Motor neuron (in vitro differentiated cells): Measurements from ENCODE around the gene TRPM7. TPM values are rescaled to one million over a fixed set of nuclear protein-coding genes. Genes with fewer than 3 reads are reported as not detected.

Experiments
- ATAC-seq, 8 experiments: fragments of 200-7000 bp; cut with Tn5 transposase; replicated peaks in 6 of 8; 2 replicates each; pipeline ENCODE4 v1.8.0; 2021; ENCODE audit warnings: mild to moderate bottlenecking in 8 of 8, moderate library complexity in 8 of 8
- H3K27ac ChIP-seq, 2 donors: fragments of 250-450 bp; sonication (Bioruptor Pico); 2 replicates each; pipeline ENCODE4 v1.9.0; 2021; ENCODE audit warnings: antibody characterized with exemption in 2 of 2, mild to moderate bottlenecking in 2 of 2, moderate library complexity in 1 of 2
- H3K4me1 ChIP-seq, 2 donors: fragments of 250-450 bp; sonication (Bioruptor Pico); replicated peaks in 1 of 2; 2 replicates each; pipeline ENCODE4 v1.6.1; 2021; ENCODE audit warnings: antibody characterized with exemption in 2 of 2, mild to moderate bottlenecking in 2 of 2, moderate library complexity in 1 of 2
- H3K4me3 ChIP-seq, 5 donors: fragments of 250-450 bp; sonication (Bioruptor Pico); 2 replicates each; pipeline ENCODE4 v1.9.0; 2021; ENCODE audit warnings: antibody characterized with exemption in 5 of 5, mild to moderate bottlenecking in 5 of 5, moderate library complexity in 4 of 5
- WGBS, 10 experiments: fragments of 450-650 bp; shearing (Covaris generic); methylation state at CpG; one replicate each; pipeline ENCODE4 v1.0.0; 2022; 5-methylcytosine and 5-hydroxymethylcytosine counted together
- in situ Hi-C, 9 experiments: fragments of 400-800 bp; cut with MboI; loops; one replicate each; pipeline ENCODE4 v1.15.0; 2021; ENCODE audit warnings: low sequenced_read_pairs in 9 of 9, low pct_unique_long_range_greater_than_20kb in 2 of 9; ENCODE audit not compliant: unreplicated experiment in 9 of 9
- total RNA-seq, 8 experiments: library from RNA; unstranded; fragments of 300-600 nt; gene quantifications; 2 replicates each; pipeline versions ENCODE4 v1.2.3 to v1.2.4, GENCODE V29; 2022

TRPM7 gene
- total RNA-seq, 8 experiments from 2014 or later = 12.2 to 63.8 (median 24.2) TPM

GRCh38 chr15:50685976-50686468 is 575 bp downstream of the TRPM7 start:
- peak overlapping the region; percentile 63 to 93 for H3K27ac ChIP-seq
- H3K4me3 ChIP-seq = peak overlapping the region; percentile 58 to 84 (median 71)
- in situ Hi-C loops = loop anchor here in 4 of 9 experiments (10.0 to 25.0 kb wide), 4 partner anchors 176 to 226 kb away; partner anchors contain the start of gene AP4E1 (in 1 of the 4)
- 0% methylated on average over 1 to 12 of the region's 30 CpGs; no CpG with 5 or more reads in 6 of the 10 experiments for WGBS, 10 experiments
- peaks cover 11 to 14% of the 10 kb centered on the region in 2 donors for H3K4me1 ChIP-seq
- peak; percentile 39 to 65 (median 62) for ATAC-seq

DNA sequence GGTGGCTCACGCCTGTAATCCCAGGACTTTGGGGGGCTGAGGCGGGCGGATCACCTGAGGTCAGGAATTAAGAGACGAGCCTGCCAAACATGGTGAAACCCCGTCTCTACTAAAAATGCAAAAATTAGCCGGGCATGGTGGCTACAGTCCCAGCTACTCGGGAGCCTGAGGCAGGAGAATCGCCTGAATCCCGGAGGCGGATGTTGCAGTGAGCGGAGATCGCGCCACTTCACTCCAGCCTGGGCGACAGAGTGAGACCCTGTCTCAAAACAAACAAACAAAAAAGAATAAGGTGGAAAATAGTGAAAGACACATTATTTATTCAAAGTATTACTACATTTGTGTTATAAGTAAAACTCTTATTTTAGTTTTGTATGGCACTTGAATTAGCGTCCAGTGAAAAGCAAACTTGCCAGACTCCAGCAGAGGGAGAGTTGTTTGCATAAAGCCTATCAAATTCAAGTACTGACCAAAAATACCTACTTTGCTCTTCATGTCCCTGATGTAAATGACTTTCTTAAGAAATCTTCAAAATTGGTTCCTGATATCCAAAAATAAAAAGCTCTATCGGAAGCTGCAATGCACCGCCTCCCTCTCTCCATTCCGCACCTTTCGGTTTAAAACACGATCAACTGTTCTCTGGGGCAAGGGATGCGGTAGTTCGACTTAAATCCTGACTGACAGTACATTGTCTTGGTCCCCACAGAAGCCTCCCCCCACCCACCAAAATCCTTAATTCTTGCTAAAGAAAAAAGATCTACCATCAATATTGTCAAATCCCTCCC is 1.2 kb downstream of the TRPM7 start:
- 4 to 46% (median 17%) methylated on average over 2 to 17 of the region's 22 CpGs for WGBS, 10 experiments
- no peak for ATAC-seq
- in situ Hi-C loops = loop anchor here in 4 of 9 experiments (10.0 to 25.0 kb wide), 4 partner anchors 177 to 227 kb away; partner anchors contain the start of gene AP4E1 (in 1 of the 4)
- Histone ChIP-seq H3K4me3 (peak overlapping the region; percentile 58 to 84 (median 71)), H3K4me1 (peaks cover 11 to 14% of the 10 kb centered on the region in 2 donors), H3K27ac (peak overlapping the region in 1 of 2 donors; percentile 93)

DNA sequence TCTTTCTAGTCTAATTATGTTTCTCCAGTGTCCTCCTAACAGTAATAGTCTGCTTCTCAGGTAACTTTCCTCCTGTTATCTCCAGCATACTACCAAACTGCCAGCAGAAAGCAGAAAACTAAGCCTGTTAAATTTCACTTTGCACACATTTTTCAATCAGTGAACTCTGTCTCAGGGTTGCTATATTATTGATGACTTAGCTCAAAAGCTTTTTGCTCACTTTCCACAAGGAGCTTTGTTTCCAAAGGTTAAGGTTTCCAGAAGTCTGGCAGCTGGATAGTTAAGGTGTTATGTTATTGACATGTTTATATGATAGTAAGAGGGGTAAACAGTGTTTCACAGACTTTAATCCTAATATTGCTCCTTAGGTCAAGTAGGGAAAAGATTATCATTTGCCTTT is 5.1 kb downstream of the TRPM7 start:
- no peak for ATAC-seq
- no peak overlapping the region for H3K27ac ChIP-seq
- H3K4me3 ChIP-seq = no peak overlapping the region
- peaks cover 4 to 7% of the 10 kb centered on the region in 2 donors for H3K4me1 ChIP-seq
- in situ Hi-C loops = loop anchor here in 4 of 9 experiments (10.0 to 25.0 kb wide), 4 partner anchors 181 to 231 kb away; partner anchors contain the start of gene AP4E1 (in 1 of the 4)

DNA sequence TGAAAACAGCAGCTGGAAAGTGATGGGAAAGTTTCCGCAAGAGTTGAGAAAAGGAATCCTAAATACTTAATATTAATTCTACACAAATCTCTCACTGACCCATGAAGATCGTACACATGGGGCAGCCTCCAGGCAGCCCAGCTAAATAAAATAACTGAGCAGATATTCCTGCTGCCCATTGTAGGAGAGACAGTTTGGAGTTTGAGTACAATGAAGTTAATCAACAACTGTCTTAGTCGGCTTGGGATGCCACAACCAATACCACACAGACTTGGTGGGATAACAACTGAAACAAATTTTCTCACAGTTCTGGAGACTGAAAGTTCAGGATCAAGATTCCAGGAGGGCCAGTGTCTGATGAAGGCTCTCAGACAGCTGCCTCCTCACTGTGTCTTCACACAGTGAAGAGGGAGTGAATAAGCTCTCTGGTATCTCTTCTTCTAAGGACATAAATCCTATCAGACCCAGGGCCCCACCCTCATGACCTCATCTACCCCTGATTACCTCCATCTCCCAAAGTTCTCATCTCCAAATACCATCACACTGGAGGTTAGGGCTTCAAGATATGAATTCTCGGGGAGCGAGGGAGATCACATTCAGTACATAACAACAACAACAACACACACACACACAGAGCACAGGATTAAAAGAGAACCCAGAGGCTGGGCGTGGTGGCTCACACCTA is 9.7 kb downstream of the TRPM7 start:
- ATAC-seq = peak in 4 of 8 experiments; percentile 31 to 93 (median 66)
- in situ Hi-C loops = loop anchor here in 4 of 9 experiments (10.0 to 25.0 kb wide), 4 partner anchors 185 to 235 kb away; partner anchors contain the start of gene AP4E1 (in 1 of the 4)
- Histone ChIP-seq H3K4me1 (no peaks in the 10 kb centered on the region), H3K27ac (no peak overlapping the region), H3K4me3 (no peak overlapping the region)
- 55 to 100% (median 81%) methylated on average over 1 to 5 of the region's 6 CpGs for WGBS, 10 experiments

GRCh38 chr15:50675535-50676144 is 11.0 kb downstream of the TRPM7 start:
- no peak for ATAC-seq
- no peak overlapping the region for H3K27ac ChIP-seq
- in situ Hi-C loops = loop anchor here in 4 of 9 experiments (10.0 to 25.0 kb wide), 4 partner anchors 187 to 237 kb away; partner anchors contain the start of gene AP4E1 (in 1 of the 4)
- no peaks in the 10 kb centered on the region for H3K4me1 ChIP-seq
- no peak overlapping the region for H3K4me3 ChIP-seq

GRCh38 chr15:50670115-50670514 is 16.5 kb downstream of the TRPM7 start:
- WGBS, 10 experiments = 60 to 100% (median 92%) methylated on average over 1 to 2 of the region's 2 CpGs; no CpG with 5 or more reads in 3 of the 10 experiments
- Histone ChIP-seq H3K4me3 (no peak overlapping the region), H3K27ac (no peak overlapping the region), H3K4me1 (no peaks in the 10 kb centered on the region)
- no peak for ATAC-seq
- in situ Hi-C loops = loop anchor here in 1 of 9 experiments (10.0 kb wide), 1 partner anchor 215 kb away; no protein-coding TSS in a partner anchor

DNA sequence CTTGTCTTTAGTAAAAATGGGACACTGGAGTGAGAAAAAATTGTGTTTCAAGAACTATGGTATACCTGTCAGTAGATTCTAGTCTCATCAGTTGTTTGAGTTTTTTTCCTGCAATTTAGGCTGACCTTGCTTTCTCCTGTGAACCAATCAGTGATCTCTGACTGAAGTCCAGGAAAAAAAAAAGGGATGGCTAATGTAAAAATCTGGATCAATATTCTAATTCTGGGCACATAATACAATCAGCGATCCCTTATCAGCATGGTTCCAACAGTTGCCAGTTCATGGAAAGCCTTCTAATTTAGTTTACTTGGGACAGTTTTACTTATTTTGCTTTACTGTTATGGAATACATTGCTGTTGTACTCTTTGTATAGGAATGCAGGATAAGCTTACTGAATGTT is 17.0 kb downstream of the TRPM7 start:
- Histone ChIP-seq H3K4me3 (no peak overlapping the region), H3K27ac (no peak overlapping the region), H3K4me1 (no peaks in the 10 kb centered on the region)
- in situ Hi-C loops = loop anchor here in 1 of 9 experiments (10.0 kb wide), 1 partner anchor 215 kb away; no protein-coding TSS in a partner anchor
- WGBS, 10 experiments = 78 to 100% (median 100%) methylated on average over 1 of the region's 1 CpG; no CpG with 5 or more reads in 5 of the 10 experiments
- ATAC-seq = no peak

GRCh38 chr15:50665938-50666337 is 20.7 kb downstream of the TRPM7 start:
- WGBS, 10 experiments = 61 to 100% (median 92%) methylated on average over 1 to 5 of the region's 5 CpGs
- ATAC-seq = no peak
- no peak overlapping the region for H3K27ac ChIP-seq
- H3K4me1 ChIP-seq = no peaks in the 10 kb centered on the region
- in situ Hi-C loops = no loop called here
- no peak overlapping the region for H3K4me3 ChIP-seq

DNA sequence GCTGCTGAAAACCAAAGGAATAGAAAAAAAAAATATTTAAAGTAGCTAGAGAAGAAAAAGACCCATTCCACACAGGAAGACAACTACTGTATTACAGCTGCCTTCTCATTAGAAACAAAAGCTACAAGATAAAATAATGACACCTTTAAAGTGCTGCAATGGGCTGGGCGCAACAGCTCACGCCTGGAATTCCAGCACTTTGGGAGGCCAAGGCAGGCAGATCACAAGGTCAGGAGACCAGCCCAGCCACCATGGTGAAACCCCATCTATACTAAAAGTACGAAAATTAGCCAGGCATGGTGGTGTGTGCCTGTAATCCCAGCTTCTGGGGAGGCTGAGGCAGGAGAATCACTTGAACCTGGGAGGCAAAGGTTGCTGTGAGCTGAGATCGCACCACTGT is 31.0 kb downstream of the TRPM7 start:
- WGBS, 10 experiments = 69 to 100% (median 94%) methylated on average over 1 to 4 of the region's 4 CpGs; no CpG with 5 or more reads in 1 of the 10 experiments
- no peak for ATAC-seq
- in situ Hi-C loops = no loop called here
- H3K4me1 ChIP-seq = no peaks in the 10 kb centered on the region
- no peak overlapping the region for H3K4me3 ChIP-seq
- H3K27ac ChIP-seq = no peak overlapping the region

- no peak for ATAC-seq
Observed at GRCh38 chr15:50653156-50653743, 33.3 kb downstream of the TRPM7 start.

DNA sequence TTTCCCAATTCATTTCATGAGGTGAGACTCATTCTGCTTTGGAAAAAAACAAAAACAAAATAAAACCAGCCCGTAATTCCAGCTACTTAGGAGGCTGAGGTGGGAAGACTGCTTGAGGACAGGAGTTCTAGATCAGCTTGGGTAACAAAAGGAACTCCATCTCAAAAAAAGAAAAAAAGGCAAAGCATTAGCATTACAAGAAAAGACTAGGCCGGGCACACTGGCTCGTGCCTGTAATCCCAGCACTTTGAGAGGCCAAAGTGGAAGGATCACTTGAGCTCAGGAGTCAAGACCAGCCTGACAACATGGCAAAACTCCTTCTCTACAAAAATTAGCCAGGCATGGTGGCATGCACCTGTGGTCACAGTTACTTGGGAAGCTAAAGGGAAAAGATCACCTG is 33.9 kb downstream of the TRPM7 start:
- no peak overlapping the region for H3K27ac ChIP-seq
- no peak overlapping the region for H3K4me3 ChIP-seq
- no peaks in the 10 kb centered on the region for H3K4me1 ChIP-seq
- WGBS, 10 experiments = 38 to 100% (median 61%) methylated on average over 1 to 3 of the region's 3 CpGs
- no peak for ATAC-seq
- in situ Hi-C loops = no loop called here

More at GRCh38 chr15:50653156-50653743, 33.3 kb downstream of the TRPM7 start:
- Histone ChIP-seq H3K4me3 (no peak overlapping the region), H3K4me1 (no peaks in the 10 kb centered on the region), H3K27ac (no peak overlapping the region)
- in situ Hi-C loops = no loop called here
- WGBS, 10 experiments = 81 to 100% (median 93%) methylated on average over 1 to 6 of the region's 6 CpGs; no CpG with 5 or more reads in 1 of the 10 experiments

DNA sequence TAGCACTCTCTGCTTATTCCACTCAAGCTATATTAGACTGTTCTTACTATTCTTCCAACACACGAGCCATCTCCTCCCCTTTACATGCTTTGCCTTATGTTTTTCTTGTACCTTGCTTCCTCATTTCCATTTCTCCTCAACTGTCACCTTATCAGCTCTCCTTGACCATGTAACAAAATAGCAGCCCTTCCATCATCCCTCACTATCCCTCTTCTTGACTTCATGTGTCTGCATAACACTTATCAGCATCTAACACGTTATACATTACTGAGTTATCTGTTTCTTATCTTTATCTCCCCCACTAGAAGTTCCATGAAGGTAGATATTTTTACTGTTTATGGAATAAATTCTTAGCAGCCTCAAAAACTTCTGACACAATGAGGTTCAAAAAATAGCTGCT is 45.3 kb downstream of the TRPM7 start:
- Histone ChIP-seq H3K4me3 (no peak overlapping the region), H3K4me1 (no peaks in the 10 kb centered on the region), H3K27ac (no peak overlapping the region)
- 59 to 100% (median 98%) methylated on average over 1 to 2 of the region's 2 CpGs for whole genome bisulfite sequencing, 10 experiments
- ATAC-seq = no peak
- in situ Hi-C loops = no loop called here
